B cell (primary cell): ENCODE data around the gene SLC22A31. TPM values are rescaled to one million over a fixed set of nuclear protein-coding genes. Genes with fewer than 3 reads are reported as not detected.

Experiments used
- ATAC-seq: fragments of 200-7000 bp; cut with Tn5 transposase; one replicate; pipeline ENCODE4 v1.10.0; 2021; ENCODE audit warnings: low read depth, mild to moderate bottlenecking, moderate number of reproducible peaks, moderate library complexity
- CTCF ChIA-PET: fragments of 350-600 bp; sonication (Branson Sonifier 250); formaldehyde crosslinking; loops from one replicate; lab custom pipeline; 2021; ENCODE audit warnings: antibody characterized with exemption, inconsistent platforms; lab: Charles Lee
- POLR2A ChIA-PET: fragments of 350-600 bp; sonication (Branson Sonifier 250); formaldehyde crosslinking; loops from one replicate; lab custom pipeline; 2021; ENCODE audit warnings: antibody characterized with exemption; lab: Charles Lee
- DNase-seq: peaks from one replicate; pipeline ENCODE4 v3.0.0; 2013
- H2AFZ ChIP-seq: 2 replicates; pipeline ENCODE4 v1.6.1; 2012; ENCODE audit warnings: mild to moderate bottlenecking, low read depth, low read length; ENCODE audit not compliant: insufficient read depth, poor library complexity, severe bottlenecking
- H3K27ac ChIP-seq, 2 donors: 1 replicate in 1 of 2; 2 replicates in 1 of 2; pipeline ENCODE4 v1.5.1; 2012 to 2013; ENCODE audit warnings: low read length in 2 of 2, mild to moderate bottlenecking in 2 of 2, moderate library complexity in 1 of 2
- H3K27me3 ChIP-seq, 4 experiments: fragments of 200-600 bp in 1 of 4; sonication (generic) in 1 of 4; replicated peaks in 1 of 4; 1 replicate in 2 of 4; 2 replicates in 2 of 4; pipeline versions ENCODE4 v1.6.1 to v1.7.0; 2013 to 2016; ENCODE audit warnings: low read length in 3 of 4, mild to moderate bottlenecking in 2 of 4, mixed read lengths in 1 of 4, moderate library complexity in 1 of 4; ENCODE audit not compliant: insufficient read depth in 4 of 4, control insufficient read depth in 3 of 4; ENCODE audit errors: control extremely low read depth in 1 of 4
- H3K36me3 ChIP-seq, 2 experiments: replicated peaks in 1 of 2; 1 replicate in 1 of 2; 2 replicates in 1 of 2; pipeline versions ENCODE4 v1.6.1 to v1.7.1; 2013; ENCODE audit warnings: low read length in 1 of 2; ENCODE audit not compliant: insufficient read depth in 2 of 2, control insufficient read depth in 1 of 2; ENCODE audit errors: control extremely low read depth in 1 of 2, extremely low read depth in 1 of 2
- H3K4me1 ChIP-seq, 2 donors: fragments of 200-600 bp in 1 of 2; sonication (generic) in 1 of 2; 1 replicate in 1 of 2; 2 replicates in 1 of 2; pipeline versions ENCODE4 v1.5.1 to v1.6.1; 2013 to 2017; ENCODE audit warnings: low read length in 2 of 2; ENCODE audit not compliant: control insufficient read depth in 2 of 2, insufficient read depth in 2 of 2
- H3K4me2 ChIP-seq: replicated peaks from 2 replicates; pipeline ENCODE3; 2012; ENCODE audit warnings: mild to moderate bottlenecking, low read depth, low read length; ENCODE audit not compliant: poor library complexity, severe bottlenecking
- H3K4me3 ChIP-seq, 5 experiments: fragments of 200-600 bp in 1 of 5; sonication (generic) in 1 of 5; 1 replicate in 3 of 5; 2 replicates in 2 of 5; pipeline versions ENCODE4 v1.5.1 to v1.7.0; 2011 to 2016; ENCODE audit warnings: low read length in 4 of 5, mild to moderate bottlenecking in 4 of 5, low read depth in 2 of 5, control low read depth in 1 of 5, moderate library complexity in 1 of 5; ENCODE audit not compliant: insufficient read depth in 1 of 5; ENCODE audit errors: control extremely low read depth in 1 of 5, extremely low read depth in 1 of 5
- H3K79me2 ChIP-seq: fragments of 200-600 bp; sonication (generic); one replicate; pipeline ENCODE4 v1.6.0; 2016; ENCODE audit warnings: low read length; ENCODE audit not compliant: control insufficient read depth, insufficient read depth
- H3K9ac ChIP-seq: fragments of 200-600 bp; sonication (generic); 2 replicates; pipeline ENCODE4 v1.6.1; 2017; ENCODE audit warnings: mild to moderate bottlenecking, low read length, moderate library complexity
- H3K9me3 ChIP-seq, 3 donors: one replicate each; pipeline versions ENCODE4 v1.6.1 to v1.7.1; 2013; ENCODE audit warnings: low read length in 2 of 3; ENCODE audit not compliant: control insufficient read depth in 2 of 3, insufficient read depth in 1 of 3; ENCODE audit errors: control extremely low read depth in 1 of 3
- H4K20me1 ChIP-seq: 2 replicates; pipeline ENCODE4 v1.6.0; 2012; ENCODE audit warnings: mild to moderate bottlenecking, low read length; ENCODE audit not compliant: insufficient read depth, control insufficient read depth, poor library complexity, severe bottlenecking
- H3K27ac Mint-ChIP-seq: one replicate; pipeline ENCODE4 v1.8.0; 2021; ENCODE audit warnings: mixed read lengths
- H3K27me3 Mint-ChIP-seq: one replicate; pipeline ENCODE4 v1.8.0; 2021; ENCODE audit warnings: mixed read lengths
- H3K4me1 Mint-ChIP-seq: one replicate; pipeline ENCODE4 v1.8.0; 2021; ENCODE audit warnings: mixed read lengths
- H3K4me3 Mint-ChIP-seq: one replicate; pipeline ENCODE4 v1.8.0; 2021; ENCODE audit warnings: mixed read lengths
- H3K9me3 Mint-ChIP-seq: one replicate; pipeline ENCODE4 v1.8.0; 2022; ENCODE audit warnings: mixed read lengths; ENCODE audit not compliant: insufficient read depth
- CTCF ChIP-seq: fragments of 200-600 bp; IDR thresholded peaks from one replicate; pipeline ENCODE4 v1.8.0; 2022; ENCODE audit warnings: antibody characterized with exemption, mild to moderate bottlenecking
- EZH2 ChIP-seq: IDR thresholded peaks from 2 replicates; pipeline ENCODE4 v1.6.1; 2012; ENCODE audit warnings: borderline replicate concordance, low read depth, mild to moderate bottlenecking, moderate library complexity, low read length; ENCODE audit not compliant: insufficient read depth, poor library complexity, severe bottlenecking
- WGBS: methylation state at CpG from one replicate; pipeline ENCODE4 v1.1.5; 2013; ENCODE audit warnings: missing lambda C conversion rate; ENCODE audit not compliant: insufficient coverage; 5-methylcytosine and 5-hydroxymethylcytosine counted together
- intact Hi-C: fragments of 100-400 bp; cut with micrococcal nuclease; formaldehyde crosslinking; loops from one replicate; pipeline ENCODE4 v1.10.0; 2022
- polyA plus RNA-seq: library from polyadenylated mRNA; depleted of rRNA; stranded (reverse); fragments of >200 nt; gene quantifications from 2 replicates; pipeline ENCODE4 v1.2.3, GENCODE V29; 2012
- total RNA-seq, 2 donors: library from RNA; stranded (reverse); fragments of 120-200 nt in 1 of 2; gene quantifications; 1 replicate in 1 of 2; 2 replicates in 1 of 2; pipeline versions ENCODE4 v1.2.3 to v1.2.4, GENCODE V29; 2013 to 2022

Gene SLC22A31
- total and polyA plus RNA-seq, 2 donors (not counting 1 experiment from before 2014, with no cell fraction given): 0.33 TPM; not detected in 1

- H3K4me1 ChIP-seq: peaks cover 9 to 11% of the 10 kb centered on the region in 2 donors
- peaks cover 0 to 22% (median 0%) of the 10 kb centered on the region in 3 donors for H3K9me3 ChIP-seq
- ATAC-seq: no peak
- H4K20me1 ChIP-seq: no peaks in the 10 kb centered on the region
- Mint-ChIP-seq H3K27me3 (peaks cover 6% of the 10 kb centered on the region), H3K9me3 (no peaks in the 10 kb centered on the region), H3K4me3 (no peak overlapping the region), H3K4me1 (peaks cover 7% of the 10 kb centered on the region), H3K27ac (no peak overlapping the region)
- no peak overlapping the region for H3K27ac ChIP-seq
- H3K4me2 ChIP-seq: no peak overlapping the region
- no peak overlapping the region for H3K4me3 ChIP-seq
- no peak for DNase-seq
- no peaks in the 10 kb centered on the region for H3K36me3 ChIP-seq
- peaks cover 0 to 36% (median 8%) of the 10 kb centered on the region in 4 experiments for H3K27me3 ChIP-seq
- no peaks in the 10 kb centered on the region for H3K79me2 ChIP-seq
- POLR2A ChIA-PET: no interaction called here
- CTCF ChIA-PET: no interaction called here
- no peak overlapping the region for H2AFZ ChIP-seq
- no peak overlapping the region for H3K9ac ChIP-seq
- TF ChIP-seq EZH2: no peak
- TF ChIP-seq CTCF: no peak
- intact Hi-C loops: no loop called here
- 94% methylated on average over 20 of the region's 21 CpGs for WGBS
These were observed 4.7 kb downstream of the SLC22A31 start for GRCh38 chr16:89195521-89196171.
